HG02943 (cell line): ENCODE measurements around the gene TNFRSF19.

Experiments
- ATAC-seq: cut with Tn5 transposase; IDR thresholded peaks from one replicate; pipeline ENCODE4 v1.9.1; 2021; ENCODE audit warnings: mild to moderate bottlenecking, low read depth, moderate library complexity; ENCODE audit not compliant: unreplicated experiment

Gene TNFRSF19

DNA sequence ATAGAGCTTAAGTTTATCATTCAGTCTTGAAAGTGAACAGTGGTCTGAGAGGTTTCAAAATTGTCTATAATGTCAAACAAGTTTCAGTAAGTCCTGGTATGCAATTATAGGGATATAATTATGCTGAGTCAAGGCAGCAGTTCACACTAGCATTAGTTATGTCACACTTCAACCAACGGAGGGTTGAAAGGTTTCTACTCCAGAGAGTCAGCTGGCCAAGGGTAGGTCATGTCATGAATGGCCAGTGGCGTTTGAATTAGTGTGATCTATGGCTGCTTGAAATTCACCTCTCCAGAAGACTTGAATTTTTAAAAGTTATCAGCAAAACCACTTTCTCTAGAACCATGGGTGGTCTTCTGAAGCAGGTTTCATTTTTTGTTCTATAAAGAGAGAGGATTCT is 108.6 kb downstream of the TNFRSF19 start:
- ATAC-seq, result no peak

DNA sequence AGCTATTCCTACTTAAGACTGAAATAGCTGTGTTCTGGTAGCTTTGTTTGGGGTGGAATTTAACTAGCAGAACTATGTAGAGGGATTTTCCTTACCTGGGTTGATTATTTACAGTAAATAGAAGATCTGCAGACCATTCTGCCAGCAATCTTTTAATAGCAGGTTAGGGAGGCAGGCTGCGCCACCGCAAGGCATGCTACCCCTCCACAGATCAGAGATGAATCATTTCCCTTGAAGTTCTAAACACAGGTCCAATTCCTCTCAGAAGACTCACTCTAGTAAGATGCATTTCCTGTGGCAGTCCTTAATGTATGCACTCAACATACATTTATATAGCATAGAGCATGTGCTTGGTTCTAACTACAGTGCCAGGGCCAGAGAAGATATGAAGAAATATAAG is 109.0 kb downstream of the TNFRSF19 start:
- no peak for ATAC-seq

- ATAC-seq, result no peak
These were observed 110.8 kb downstream of the TNFRSF19 start for GRCh38 chr13:23680845-23681669.

DNA sequence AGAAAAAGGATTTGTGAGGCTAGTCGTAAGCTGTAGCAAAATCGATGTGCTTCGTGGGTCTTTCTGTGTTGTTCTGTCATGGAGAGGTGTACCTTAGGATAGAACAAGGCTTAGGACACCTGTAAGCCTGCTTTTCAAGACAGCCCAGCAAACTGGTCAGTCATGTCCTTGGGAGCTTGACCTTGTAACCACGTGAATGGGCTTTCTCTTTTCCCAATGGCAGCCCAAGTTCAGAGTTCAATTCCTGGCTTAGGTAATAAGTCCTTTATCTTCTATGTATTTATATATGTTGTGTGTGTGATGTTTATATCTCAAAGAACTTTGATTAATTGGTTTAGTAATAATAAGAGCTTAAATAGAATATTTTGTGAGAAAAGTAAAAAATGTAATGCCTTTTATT is 112.9 kb downstream of the TNFRSF19 start:
- ATAC-seq, result no peak

DNA sequence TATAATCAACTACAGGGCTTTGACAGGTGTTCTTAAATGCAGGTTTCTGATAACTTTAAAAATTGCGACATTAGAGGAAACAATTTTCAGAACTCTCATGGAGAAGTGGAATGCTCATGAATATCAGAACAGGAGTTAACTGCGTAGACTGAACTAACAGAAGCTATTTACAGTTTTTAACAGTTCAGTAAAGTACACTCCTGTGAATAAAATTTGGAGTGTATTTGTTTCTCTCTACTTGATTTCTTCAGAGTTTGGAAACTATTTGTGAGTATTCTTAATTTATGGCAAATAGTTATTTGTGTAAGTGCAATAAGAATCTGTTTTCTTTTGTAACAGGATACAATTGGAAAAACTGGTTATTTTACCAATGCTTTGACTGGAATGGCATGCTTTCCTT is 114.4 kb downstream of the TNFRSF19 start:
- ATAC-seq, result no peak

DNA sequence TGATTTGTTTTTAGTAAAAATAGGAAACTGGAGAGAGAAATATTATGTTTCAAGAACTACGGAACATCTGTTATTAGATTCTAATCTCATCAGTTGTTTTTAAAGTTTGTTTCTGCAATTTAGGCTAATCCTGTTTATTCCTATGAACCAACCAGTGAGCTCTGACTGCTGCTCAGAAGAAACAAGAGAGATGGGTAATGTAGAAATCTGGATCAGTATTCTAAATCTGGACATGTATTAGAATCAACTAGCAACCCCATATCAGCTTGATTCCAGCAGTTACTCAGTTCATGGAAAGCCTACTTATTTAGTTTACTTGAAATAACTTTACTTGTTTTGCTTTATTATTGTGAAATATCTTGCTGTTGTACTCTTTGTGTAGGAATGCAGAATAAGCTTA is 115.2 kb downstream of the TNFRSF19 start:
- no peak for ATAC-seq

DNA sequence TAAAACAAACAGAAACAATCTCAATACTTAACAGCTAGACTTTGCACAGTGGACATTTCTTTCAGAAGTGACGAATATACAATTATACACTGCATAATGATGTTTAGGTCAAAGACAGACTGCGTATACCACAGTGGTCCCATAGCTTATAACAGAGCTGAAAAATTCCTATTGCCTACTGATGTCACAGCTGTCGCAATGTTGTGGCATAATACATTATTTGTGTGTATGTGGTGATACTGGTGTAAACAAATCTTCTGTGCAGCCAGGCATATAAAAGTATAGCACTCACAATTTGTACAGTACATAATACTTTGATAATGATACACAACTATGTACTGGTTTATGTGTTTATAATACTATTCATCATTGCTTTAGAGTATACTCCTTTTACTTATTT is 116.7 kb downstream of the TNFRSF19 start:
- ATAC-seq, result no peak

GRCh38 chr13:23687614-23688013 is 117.4 kb downstream of the TNFRSF19 start:
- no peak for ATAC-seq

DNA sequence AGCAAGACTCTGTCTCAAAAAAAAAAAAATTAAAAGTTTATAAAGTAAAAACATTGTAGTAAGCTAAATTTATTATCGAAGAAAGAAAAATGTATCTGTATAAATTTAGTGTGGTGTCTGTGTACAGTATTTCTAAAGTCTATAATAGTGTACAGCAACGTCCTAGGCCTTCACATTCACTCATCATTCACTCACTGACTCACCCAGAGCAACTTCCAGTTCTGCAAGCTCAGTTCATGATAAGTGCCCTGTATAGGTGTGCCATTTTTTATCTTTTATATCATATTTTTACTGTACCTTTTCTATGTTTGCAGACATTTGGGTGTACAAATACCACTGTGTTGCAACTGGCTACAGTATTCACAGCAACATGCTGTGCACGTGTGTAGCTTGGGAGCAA is 118.1 kb downstream of the TNFRSF19 start:
- ATAC-seq, result no peak

GRCh38 chr13:23690668-23691067 is 120.5 kb downstream of the TNFRSF19 start:
- no peak for ATAC-seq

GRCh38 chr13:23692816-23693215 is 122.6 kb downstream of the TNFRSF19 start:
- no peak for ATAC-seq

GRCh38 chr13:23695196-23695595 is 125.0 kb downstream of the TNFRSF19 start:
- ATAC-seq, result no peak

DNA sequence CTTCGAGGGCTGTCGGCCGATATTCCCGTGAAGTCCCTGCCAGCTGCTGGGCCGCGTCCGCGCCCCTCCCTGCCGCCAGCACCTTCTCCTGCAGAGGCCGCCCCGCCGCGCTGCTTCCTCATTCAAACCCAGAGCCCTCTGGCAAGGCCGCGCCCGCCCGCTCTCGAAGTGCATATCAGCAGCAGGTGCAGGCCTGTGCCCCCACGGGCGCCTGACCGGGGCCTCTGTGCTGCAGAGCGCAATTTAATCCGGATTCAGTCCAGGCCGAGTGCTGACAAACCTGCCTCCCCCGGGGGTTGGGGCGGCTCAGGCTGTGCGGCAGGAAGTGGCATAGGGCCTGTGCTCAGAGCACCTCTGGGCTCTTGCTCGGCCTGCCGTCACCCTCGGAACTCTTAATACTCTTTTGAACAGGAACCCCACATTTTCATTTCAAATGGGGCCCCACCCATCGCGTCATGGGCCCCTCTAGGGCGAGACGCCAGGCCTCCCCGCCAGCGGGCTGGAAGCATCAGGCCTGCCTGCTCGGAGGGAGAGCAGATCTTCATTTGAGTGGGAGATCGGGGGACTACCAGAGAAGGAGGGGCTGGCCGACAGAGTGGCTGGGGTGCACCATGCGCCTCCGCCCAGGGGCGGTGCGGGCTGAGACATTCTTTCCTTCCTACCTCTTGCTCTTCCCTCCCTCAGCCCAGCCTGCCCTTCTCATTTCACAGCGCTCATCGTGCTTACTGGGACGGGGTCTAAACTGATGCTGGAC is 125.7 kb downstream of the TNFRSF19 start:
- ATAC-seq, result peak; percentile 74

DNA sequence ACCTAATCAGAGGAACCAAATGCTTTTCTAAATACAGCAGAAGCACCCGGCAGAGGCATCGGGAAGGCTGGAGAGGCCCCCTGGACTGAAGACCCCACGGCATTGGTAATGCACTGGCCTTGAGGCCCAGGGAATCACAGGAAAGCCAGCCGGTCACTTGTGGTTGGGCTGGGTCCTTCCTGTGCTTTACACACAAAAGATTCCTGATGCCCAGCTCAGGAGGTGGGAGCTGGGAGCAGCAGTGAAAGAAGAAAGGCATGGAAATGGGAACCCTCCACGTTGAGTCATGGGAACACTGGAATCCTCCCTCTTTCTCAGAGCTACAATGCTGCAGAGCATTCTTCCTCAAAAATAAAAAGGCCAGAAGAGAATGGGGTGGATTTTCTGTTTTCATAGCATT is 126.4 kb downstream of the TNFRSF19 start:
- no peak for ATAC-seq

DNA sequence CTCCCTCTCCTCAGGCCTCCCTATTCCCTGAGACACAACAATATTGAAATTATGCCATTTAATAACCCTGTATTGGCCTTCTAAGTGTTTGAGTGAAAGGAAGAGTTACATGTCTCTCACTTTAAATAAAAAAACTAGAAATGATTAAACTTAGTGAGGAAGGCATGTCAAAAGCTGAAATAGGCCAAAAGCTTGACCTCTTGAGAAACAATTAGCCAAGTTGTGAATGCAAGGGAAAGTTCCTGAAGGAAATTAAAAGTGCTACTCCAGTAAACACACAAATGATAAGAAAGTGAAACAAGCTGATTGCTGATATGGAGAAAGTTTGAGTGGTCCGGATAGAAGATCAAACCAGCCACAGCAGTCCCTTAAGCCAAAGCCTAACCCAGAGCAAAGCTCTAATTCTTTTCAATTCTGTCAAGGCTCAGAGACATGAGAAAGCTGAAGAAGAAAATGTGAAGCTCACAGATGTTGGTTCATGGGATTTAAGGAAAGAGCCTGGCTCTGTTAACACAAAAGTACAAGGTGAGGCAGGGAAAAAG is 127.6 kb downstream of the TNFRSF19 start:
- ATAC-seq, result no peak

DNA sequence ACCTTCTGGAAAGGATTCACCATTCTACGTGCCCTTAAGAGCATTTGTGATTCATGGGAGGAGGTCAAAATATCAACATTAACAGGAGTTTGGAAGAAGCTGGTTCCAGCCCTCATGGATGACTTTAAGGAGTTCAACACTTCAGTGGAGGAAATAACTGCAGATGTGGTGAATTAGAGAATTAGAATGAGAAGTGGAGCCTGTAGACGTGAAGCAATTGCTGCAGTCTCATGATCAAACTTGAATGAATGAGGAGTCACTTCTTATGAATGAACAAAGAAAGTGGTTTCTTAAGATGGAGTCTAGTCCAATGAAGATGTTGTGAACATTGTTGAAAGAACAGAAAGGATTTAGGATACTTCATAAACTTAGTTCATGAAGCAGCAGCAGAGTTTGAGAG is 129.1 kb downstream of the TNFRSF19 start:
- ATAC-seq, result no peak

- no peak for ATAC-seq
These were observed 131.0 kb downstream of the TNFRSF19 start for GRCh38 chr13:23701186-23701585.

- no peak for ATAC-seq
These were observed 131.4 kb downstream of the TNFRSF19 start for GRCh38 chr13:23701636-23702035.

DNA sequence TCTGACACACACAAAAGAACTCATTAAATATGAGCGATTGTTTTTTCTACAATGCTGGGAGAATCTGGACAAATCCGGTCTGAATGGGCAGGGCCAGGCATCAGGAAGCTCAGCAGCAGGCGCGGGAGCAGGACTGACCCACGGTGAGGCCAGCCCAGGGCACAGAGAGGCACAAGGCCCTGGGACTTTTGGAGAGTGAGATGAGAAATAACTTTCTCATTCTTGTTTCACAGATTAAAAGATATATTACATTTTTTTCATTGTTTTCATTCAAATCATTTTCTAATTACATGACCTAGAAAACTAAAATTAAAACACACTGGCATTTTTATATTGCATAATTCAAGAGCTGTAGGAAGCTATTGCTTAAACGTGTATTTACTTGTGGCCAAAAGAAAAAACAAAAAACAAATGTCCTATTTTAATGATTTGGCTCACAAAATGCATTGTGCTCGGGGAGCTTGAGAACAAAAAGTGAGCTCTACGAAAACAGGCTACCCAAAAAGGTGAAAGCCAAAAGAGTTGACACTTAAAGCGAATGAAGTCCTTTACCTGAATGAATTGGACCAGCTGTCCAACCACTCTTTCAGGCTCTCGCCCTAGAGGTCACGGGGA is 133.1 kb downstream of the TNFRSF19 start:
- no peak for ATAC-seq

- no peak for ATAC-seq
These were observed 135.4 kb downstream of the TNFRSF19 start for GRCh38 chr13:23705583-23705982.

DNA sequence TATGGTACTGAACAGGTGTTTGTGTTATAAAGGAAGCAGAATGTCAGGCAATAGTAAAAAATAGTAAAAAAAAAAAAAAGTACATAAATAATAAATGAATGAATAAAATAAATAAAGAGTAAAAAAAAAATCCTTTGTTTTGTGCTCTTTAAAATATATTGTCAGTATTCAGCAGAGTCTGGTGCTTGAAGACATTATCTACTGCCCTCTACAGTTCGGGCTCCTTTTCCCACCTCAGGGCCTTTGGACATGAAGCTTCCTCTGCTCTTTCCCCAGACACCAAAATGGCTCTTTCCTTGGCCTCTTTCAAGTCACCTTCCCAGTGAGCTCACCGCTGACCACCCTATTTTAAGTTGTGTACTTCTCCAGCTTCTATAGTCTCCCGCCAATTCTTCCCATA is 137.5 kb downstream of the TNFRSF19 start:
- no peak for ATAC-seq
